Fibroblast of upper back skin (primary cell): ENCODE data around the gene CRYBA4.
A peak's percentile ranks its signal among the peaks of the same experiment; 100 is the strongest.
"Not testable (repeated sequence)": the region's sequence is repeated elsewhere in the genome, so short reads cannot be mapped to it uniquely, and the experiment has no call there.

Experiments
- DNase-seq: peaks from one replicate; pipeline ENCODE4 v3.0.0-alpha.2; 2013

Gene CRYBA4

DNA sequence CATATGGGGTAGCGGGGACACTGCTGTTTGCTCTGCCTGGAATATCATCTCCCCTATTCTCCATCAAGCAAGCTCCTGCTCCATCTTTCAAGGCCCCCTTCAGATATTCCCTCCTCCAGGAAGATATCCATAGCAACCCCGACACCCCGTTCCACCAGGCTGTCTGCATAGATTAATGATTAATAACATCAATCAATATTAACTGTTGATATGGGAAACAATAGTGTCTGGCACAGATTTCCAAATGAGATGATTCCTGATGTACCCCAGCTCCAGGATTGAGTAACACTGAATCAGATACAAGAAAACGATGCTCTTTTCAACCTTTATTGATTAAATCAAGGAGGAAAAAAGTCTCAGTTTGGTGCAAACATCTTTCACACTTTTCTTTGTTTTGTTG is 24.3 kb upstream of the CRYBA4 start:
- no peak for DNase-seq

DNA sequence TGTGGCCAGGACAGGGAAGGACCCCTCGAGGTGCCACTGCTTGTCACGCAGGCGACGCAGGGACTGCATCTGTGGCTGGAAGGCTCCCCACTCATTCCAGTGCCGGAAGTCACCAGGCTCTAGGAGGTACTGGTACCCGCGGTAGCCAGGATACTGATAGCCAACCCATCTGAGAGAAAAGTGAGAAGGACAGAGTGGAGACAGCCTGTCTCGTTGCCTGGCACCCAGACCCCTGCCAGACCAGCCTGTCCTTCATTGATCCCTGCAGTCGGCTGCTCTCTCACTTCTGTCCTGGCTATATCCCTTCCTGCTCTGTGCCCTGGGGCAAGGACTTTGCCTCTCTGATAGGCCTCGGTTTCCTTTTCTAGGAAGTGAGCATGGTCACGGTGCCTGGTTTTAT is 22.3 kb upstream of the CRYBA4 start:
- DNase-seq: no peak

GRCh38 chr22:26601726-26602125 is 20.0 kb upstream of the CRYBA4 start:
- DNase-seq: no peak

DNA sequence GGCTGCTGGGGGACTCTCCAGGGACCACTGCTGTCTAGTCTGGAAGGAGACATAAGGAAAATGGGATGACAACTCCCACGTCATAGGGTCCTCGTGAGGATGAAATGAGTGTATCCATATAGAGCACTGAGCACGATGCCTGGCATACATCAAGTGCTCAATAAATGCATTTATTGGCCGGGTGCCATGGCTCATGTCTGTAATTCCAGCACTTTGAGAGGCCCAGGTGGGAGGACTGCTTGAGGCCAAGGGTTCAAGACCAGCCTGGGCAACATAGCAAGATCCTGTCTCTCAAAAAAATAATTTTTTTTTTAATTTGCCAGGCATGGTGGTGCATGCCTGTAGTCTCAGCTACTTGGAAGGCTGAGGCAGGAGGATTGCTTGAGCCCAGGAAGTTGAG is 19.6 kb upstream of the CRYBA4 start:
- DNase-seq: no peak

DNA sequence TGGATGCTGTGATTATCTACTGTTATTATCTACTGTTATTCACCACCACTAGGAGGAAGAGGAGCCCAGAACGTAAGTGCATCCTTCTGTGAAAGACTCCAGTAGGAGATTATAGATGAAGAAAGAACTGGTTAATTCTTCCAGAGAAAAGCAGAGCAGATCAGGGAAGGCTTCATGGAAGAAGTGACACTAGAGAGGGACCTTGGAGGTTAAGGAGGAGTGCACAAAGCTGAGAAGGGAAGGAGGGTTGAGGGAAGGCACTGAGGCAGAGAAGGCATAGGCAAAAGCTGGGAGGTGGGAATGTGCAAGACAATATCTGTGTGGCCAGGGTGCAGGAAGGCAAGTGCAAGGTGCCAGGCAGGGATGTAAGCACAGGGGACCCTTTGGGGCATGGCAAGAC is 17.4 kb upstream of the CRYBA4 start:
- no peak for DNase-seq

- DNase-seq: peak; percentile 29
Measured at GRCh38 chr22:26606611-26607010, 15.2 kb upstream of the CRYBA4 start.

- DNase-seq: no peak
Measured at GRCh38 chr22:26608129-26608528, 13.6 kb upstream of the CRYBA4 start.

DNA sequence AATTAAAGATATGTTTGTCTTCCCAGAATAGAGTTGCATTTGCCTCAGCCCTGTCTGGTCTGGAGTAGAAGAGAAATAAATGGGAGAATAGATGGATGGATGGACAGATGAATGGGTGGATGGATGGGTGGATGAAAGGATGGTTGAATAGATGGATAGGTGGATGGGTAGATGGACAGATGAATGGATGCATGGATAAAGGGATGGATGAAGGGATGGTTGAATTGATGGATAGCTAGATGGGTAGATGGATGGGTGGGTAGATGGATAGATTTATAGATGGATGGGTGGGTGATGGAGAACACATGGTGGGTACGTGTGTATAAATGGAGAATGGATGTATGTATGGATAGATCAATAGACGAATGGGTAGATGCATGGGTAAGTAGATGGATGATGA is 12.5 kb upstream of the CRYBA4 start:
- DNase-seq: no peak

- peak; percentile 83 for DNase-seq
Measured at GRCh38 chr22:26610072-26610958, 11.4 kb upstream of the CRYBA4 start.

GRCh38 chr22:26610996-26611395 is 10.8 kb upstream of the CRYBA4 start:
- no peak for DNase-seq

DNA sequence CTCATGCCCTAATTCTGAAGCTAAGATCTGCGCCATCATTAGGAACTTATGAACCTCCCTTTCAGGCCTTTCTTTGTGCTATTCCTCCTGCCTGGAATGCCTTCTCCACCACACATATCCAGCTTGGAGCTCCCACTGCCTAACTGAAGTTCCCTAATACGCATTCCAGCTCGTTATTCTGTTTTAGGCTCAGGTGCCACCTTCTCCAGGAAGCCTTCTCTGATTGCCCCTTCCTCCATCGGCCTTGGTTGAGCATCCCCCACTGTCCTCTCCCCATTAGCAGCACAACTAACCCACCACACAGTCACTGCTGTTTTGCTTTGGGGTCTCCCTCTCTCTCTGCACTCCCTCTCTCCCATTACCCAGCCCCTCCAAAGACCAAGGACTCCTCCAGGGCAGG is 9.1 kb upstream of the CRYBA4 start:
- no peak for DNase-seq

GRCh38 chr22:26613753-26614152 is 8.0 kb upstream of the CRYBA4 start:
- DNase-seq: not testable (repeated sequence)

- DNase-seq: no peak
Measured at GRCh38 chr22:26614322-26614721, 7.4 kb upstream of the CRYBA4 start.

DNA sequence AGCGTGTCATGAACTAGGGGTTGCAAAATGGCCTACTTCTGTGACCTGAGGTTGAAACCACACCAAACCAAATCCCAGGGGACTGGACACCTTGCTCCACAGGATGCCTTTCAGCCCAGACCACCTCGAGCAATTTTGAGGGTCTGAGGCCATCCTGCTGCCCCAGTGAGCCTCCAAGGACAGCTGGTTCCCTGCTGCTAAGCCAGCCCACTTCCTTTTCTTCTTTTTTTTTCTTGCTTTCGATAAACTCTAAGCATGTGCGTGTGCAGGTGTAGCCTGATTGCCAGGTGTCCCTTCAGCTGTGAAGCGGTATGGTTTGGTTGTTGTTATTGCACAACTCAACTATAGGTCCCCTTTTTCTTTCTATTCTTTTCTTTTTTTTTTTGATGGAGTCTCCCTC is 6.6 kb upstream of the CRYBA4 start:
- no peak for DNase-seq

- DNase-seq: no peak
Measured at GRCh38 chr22:26615830-26616435, 5.8 kb upstream of the CRYBA4 start.

GRCh38 chr22:26616650-26617049 is 5.1 kb upstream of the CRYBA4 start:
- DNase-seq: no peak

DNA sequence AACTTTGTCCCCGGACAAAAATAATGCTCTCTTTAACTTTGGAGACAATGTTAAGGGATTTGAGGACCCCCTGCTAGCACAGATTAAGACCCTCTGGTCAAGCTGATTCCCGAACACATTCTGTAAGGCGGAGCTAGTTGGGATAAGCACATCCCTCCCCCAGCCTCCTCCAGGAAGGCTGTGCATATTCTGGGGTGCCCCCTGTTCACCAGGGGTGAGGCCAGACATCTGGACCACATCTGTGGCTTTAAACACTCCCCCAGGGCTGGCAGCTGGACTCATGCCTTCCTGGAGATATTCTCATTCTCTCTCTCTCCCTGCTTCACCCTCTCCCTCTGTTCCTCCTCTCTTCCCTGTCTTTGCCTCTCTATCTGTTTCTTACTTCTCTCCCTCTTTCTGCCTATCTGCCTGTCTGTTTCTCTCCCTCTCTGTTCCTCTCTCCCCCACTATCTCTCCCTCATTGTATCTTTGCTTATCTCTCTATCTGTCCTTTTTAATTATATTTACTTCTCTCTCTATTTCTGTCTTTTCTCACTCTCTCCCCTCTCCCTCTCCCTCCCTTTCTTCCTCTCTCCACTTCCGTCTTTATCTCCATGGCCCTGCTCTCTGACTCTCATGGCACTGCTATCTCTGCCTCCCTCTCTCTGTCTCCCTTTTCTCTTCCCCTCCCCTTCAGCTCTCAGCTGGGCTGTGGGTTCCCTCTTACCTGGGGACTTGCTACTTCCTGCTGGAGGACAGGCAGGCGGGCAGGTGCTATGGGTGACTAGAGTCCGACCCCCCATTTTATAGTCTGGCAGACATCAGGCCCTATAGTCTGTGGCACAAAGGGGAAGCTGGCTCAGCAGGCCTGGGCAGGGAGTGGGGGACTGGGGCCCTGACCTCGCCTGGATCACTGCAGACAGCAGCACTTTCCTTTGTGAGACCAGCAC is 4.2 kb upstream of the CRYBA4 start, which contains the start of gene CRYBB1:
Gene CRYBB1, minus strand, starts transcription at position 757 of the 929 bp plus-strand sequence. CDS start 1,708 bp downstream, outside the sequence.
- DNase-seq: no peak

GRCh38 chr22:26618455-26618854 is 3.3 kb upstream of the CRYBA4 start:
- DNase-seq: no peak

- DNase-seq: no peak
Measured at GRCh38 chr22:26619510-26619909, 2.3 kb upstream of the CRYBA4 start.

DNA sequence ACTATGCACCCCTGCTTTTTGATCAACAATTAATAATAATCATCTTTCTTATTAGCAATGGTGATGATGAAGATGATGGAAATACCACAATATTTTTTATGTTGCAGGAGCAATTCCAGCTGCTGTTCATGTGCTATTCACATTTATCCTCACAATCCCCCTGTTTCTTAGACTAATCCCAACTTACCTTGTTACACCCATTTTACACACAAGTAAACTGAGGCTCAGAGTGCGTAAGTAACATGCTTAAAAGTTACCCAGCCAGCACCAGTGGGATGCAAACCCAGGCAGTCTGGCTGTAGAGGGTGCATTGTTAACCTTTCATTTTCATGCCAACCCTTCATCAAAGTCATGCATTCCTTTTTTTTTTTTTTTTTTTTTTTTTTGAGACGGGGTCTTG is 1.6 kb upstream of the CRYBA4 start:
- DNase-seq: no peak

DNA sequence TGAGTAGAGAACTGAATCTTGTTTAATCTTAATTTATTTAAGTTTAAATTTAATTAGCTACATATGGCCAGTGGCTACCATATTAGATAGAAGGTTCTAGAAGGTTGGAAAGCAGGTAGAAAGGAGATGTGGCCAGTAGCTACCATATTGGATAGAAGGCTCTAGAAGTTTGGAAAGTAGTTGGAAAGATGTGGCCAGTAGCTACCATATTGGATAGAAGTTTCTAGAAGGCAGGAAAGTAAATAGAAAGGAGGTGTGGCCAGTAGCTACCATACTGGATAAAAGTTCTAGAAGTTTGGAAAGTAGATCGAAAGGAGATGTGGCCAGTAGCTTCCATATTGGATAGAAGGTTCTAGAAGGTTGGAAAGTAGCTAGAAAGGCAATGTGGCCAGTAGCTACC is 2.2 kb downstream of the CRYBA4 start:
- DNase-seq: no peak

- no peak for DNase-seq
Measured at GRCh38 chr22:26624803-26625202, 3.0 kb downstream of the CRYBA4 start.
